Measurements from ENCODE around the gene PRKN. TPM values are rescaled to one million over a fixed set of nuclear protein-coding genes. Genes with fewer than 3 reads are reported as not detected.

The PRKN gene
- total and polyA plus RNA-seq, 2 experiments from 2014 or later: 0.10 to 0.84 TPM

- Histone ChIP-seq H3K36me3 (ENCODE audit: insufficient read depth) (no peaks in the 10 kb centered on the region), H3K4me3 (no peak overlapping the region), H2AFZ (no peak overlapping the region), H3K79me2 (replicated peaks; ENCODE audit: insufficient read depth) (no peaks in the 10 kb centered on the region), H3K27ac (ENCODE audit: low read depth) (no peak overlapping the region), H3K27me3 (ENCODE audit: insufficient read depth) (no peaks in the 10 kb centered on the region), H4K20me1 (replicated peaks; ENCODE audit: insufficient read depth) (no peaks in the 10 kb centered on the region), H3K9me2 (ENCODE audit: insufficient read depth) (no peaks in the 10 kb centered on the region), H3F3A (replicated peaks; ENCODE audit: low read depth) (no peaks in the 10 kb centered on the region), H3K4me1 (ENCODE audit: insufficient read depth) (no peaks in the 10 kb centered on the region), H3K4me2 (no peak overlapping the region)
- H3K27me3 Mint-ChIP-seq (ENCODE audit: insufficient read depth, low read depth, poor library complexity): peaks cover 6% of the 10 kb centered on the region
- DNase-seq (ENCODE audit: low spot score): no peak
- no peaks in the 10 kb centered on the region for H3K36me3 Mint-ChIP-seq (ENCODE audit: low read depth)
- no peaks in the 10 kb centered on the region for H3K9me3 Mint-ChIP-seq
- peaks cover 8% of the 10 kb centered on the region for H3K4me1 Mint-ChIP-seq
- no peak overlapping the region for H3K27ac Mint-ChIP-seq
- no peak for ATAC-seq
- TF ChIP-seq NANOG (IDR thresholded peaks at IDR 0.05; ENCODE audit: borderline replicate concordance) (no peak), POLR2AphosphoS5 (IDR thresholded peaks at IDR 0.05; ENCODE audit: low read depth) (no peak), CTCF (conservative IDR thresholded peaks at IDR 0.05; ENCODE audit: low read depth in 2 of 2) (no peak), JUNB (IDR thresholded peaks at IDR 0.05; ENCODE audit: unreplicated experiment) (no peak), EZH2 (IDR thresholded peaks at IDR 0.05; ENCODE audit: low read depth, unreplicated experiment) (no peak), ZNF462 (CRISPR knock-in tag; IDR thresholded peaks at IDR 0.05) (no peak), CREB1 (CRISPR knock-in tag; IDR thresholded peaks at IDR 0.05; ENCODE audit: low read depth) (no peak), ZNF331 (CRISPR knock-in tag; IDR thresholded peaks at IDR 0.05; ENCODE audit: low read depth) (no peak)
- H3K4me3 Mint-ChIP-seq: no peak overlapping the region
Observed at GRCh38 chr6:162262466-162263196, 464.9 kb downstream of the PRKN start.

Data from GM23338 (cell line).